Psoas muscle (tissue), 8 donors: Measurements from ENCODE around the gene NUP54. TPM values are rescaled to one million over a fixed set of nuclear protein-coding genes. Genes with fewer than 3 reads are reported as not detected.
A peak's percentile ranks its signal among the peaks of the same experiment; 100 is the strongest.

Source experiments
- ATAC-seq, 4 donors: fragments of 200-7000 bp; cut with Tn5 transposase; one replicate each; pipeline ENCODE4 v1.9.1; 2020; ENCODE audit warnings: moderate library complexity in 3 of 4, mild to moderate bottlenecking in 2 of 4
- DNase-seq, 2 donors: peaks; one replicate each; pipeline ENCODE4 v3.0.0-alpha.2; 2020
- H3K27ac ChIP-seq: fragments of 200-600 bp; one replicate; pipeline ENCODE4 v1.8.0; 2022
- H3K27me3 ChIP-seq, 3 donors: fragments of 200-600 bp in 1 of 3; one replicate each; pipeline versions ENCODE4 v1.6.1 to v1.8.0; 2013 to 2022; ENCODE audit warnings: low read length in 2 of 3, mild to moderate bottlenecking in 2 of 3, moderate library complexity in 1 of 3; ENCODE audit not compliant: insufficient read depth in 3 of 3
- H3K36me3 ChIP-seq, 2 donors: fragments of 200-600 bp in 1 of 2; one replicate each; pipeline versions ENCODE4 v1.6.1 to v1.8.0; 2013 to 2022; ENCODE audit warnings: low read depth in 1 of 2, mild to moderate bottlenecking in 1 of 2, moderate library complexity in 1 of 2; ENCODE audit not compliant: insufficient read depth in 1 of 2
- H3K4me1 ChIP-seq: fragments of 200-600 bp; one replicate; pipeline ENCODE4 v1.8.0; 2022
- H3K4me3 ChIP-seq: fragments of 200-600 bp; one replicate; pipeline ENCODE4 v1.8.0; 2022; ENCODE audit warnings: mild to moderate bottlenecking
- H3K9me3 ChIP-seq: fragments of 200-600 bp; one replicate; pipeline ENCODE4 v1.8.0; 2022
- CTCF ChIP-seq: fragments of 200-600 bp; IDR thresholded peaks from one replicate; pipeline ENCODE4 v1.8.0; 2022; ENCODE audit warnings: antibody characterized with exemption
- WGBS, 3 donors: extraction: QIAGEN DNeasy Blood & Tissue Kit; methylation state at CpG; one replicate each; pipeline versions ENCODE4 v1.1.6 to v1.1.7; 2013; 5-methylcytosine and 5-hydroxymethylcytosine counted together
- intact Hi-C, 2 donors: fragments of 100-400 bp; cut with DNase I; formaldehyde crosslinking; loops; one replicate each; pipeline versions ENCODE4 v1.11.0 to v1.14.2; 2022
- polyA plus RNA-seq, 3 donors: library from polyadenylated mRNA; stranded (reverse); fragments of 200-250 nt; gene quantifications; one replicate each; pipeline ENCODE4 v1.2.3, GENCODE V29; 2013
- total RNA-seq, 4 donors: library from RNA; stranded (reverse); fragmentation: NEBNext Ultra II Directional in 2 of 4; extraction: Animal tissue kit (Norgen Biotek cat#: 25700) in 2 of 4; gene quantifications; one replicate each; pipeline versions ENCODE4 v1.2.1 to v1.2.4, GENCODE V29; 2021 to 2023
- donor health status: healthy with polysubstance abuse.
- donor health status: DM: no; HTN: no; CAD: no; lungs with moderate emphysema.
- donor health status: Bipolar disorder and iron deficiency.
- donor health status: healthy.
- donor health status: DM: yes; HTN: yes; CAD: no.
- donor health status: DM: no; HTN: no; CAD: no.
- donor health status: DM: no; HTN: no; CAD: no.
- donor health status: DM: yes; HTN: yes; CAD: no.

NUP54 gene
- total and polyA plus RNA-seq, 7 donors: 14.1 to 26.0 (median 19.5) TPM

- Histone ChIP-seq H3K4me1 (peaks cover 24% of the 10 kb centered on the region), H3K27me3 (no peaks in the 10 kb centered on the region), H3K9me3 (no peaks in the 10 kb centered on the region), H3K27ac (no peak overlapping the region), H3K4me3 (no peak overlapping the region), H3K36me3 (peaks cover 2 to 50% of the 10 kb centered on the region in 2 donors)
- DNase-seq: no peak
- TF ChIP-seq CTCF: no peak
- intact Hi-C loops: no loop called here
- no peak for ATAC-seq
These were observed 3.7 kb downstream of the NUP54 start for GRCh38 chr4:76144546-76144945.

GRCh38 chr4:76141241-76141640 is 7.0 kb downstream of the NUP54 start:
- DNase-seq: no peak
- ATAC-seq: no peak
- Histone ChIP-seq H3K27ac (no peak overlapping the region), H3K27me3 (no peaks in the 10 kb centered on the region), H3K4me3 (no peak overlapping the region), H3K4me1 (peaks cover 10% of the 10 kb centered on the region), H3K36me3 (peaks cover 5 to 84% of the 10 kb centered on the region in 2 donors), H3K9me3 (no peaks in the 10 kb centered on the region)
- WGBS, 3 donors: 93 to 95% (median 95%) methylated on average over 3 of the region's 3 CpGs
- intact Hi-C loops: no loop called here
- TF ChIP-seq CTCF: no peak

- DNase-seq: no peak
- ATAC-seq: no peak
- Histone ChIP-seq H3K4me3 (no peak overlapping the region), H3K9me3 (no peaks in the 10 kb centered on the region), H3K27me3 (no peaks in the 10 kb centered on the region), H3K27ac (no peak overlapping the region), H3K4me1 (no peaks in the 10 kb centered on the region), H3K36me3 (peaks cover 0 to 65% of the 10 kb centered on the region in 2 donors)
- intact Hi-C loops: no loop called here
- WGBS, 3 donors: 93 to 97% (median 93%) methylated on average over 3 of the region's 3 CpGs
- TF ChIP-seq CTCF: no peak
These were observed 20.4 kb downstream of the NUP54 start for GRCh38 chr4:76127754-76128153.

- Histone ChIP-seq H3K4me3 (no peak overlapping the region), H3K9me3 (no peaks in the 10 kb centered on the region), H3K27me3 (no peaks in the 10 kb centered on the region), H3K4me1 (no peaks in the 10 kb centered on the region), H3K36me3 (peaks cover 0 to 67% of the 10 kb centered on the region in 2 donors), H3K27ac (no peak overlapping the region)
- intact Hi-C loops: no loop called here
- DNase-seq (no peak), ATAC-seq (no peak)
- no peak for TF ChIP-seq CTCF
These were observed 22.4 kb downstream of the NUP54 start for GRCh38 chr4:76125816-76126215.

GRCh38 chr4:76120199-76120598 is 28.0 kb downstream of the NUP54 start:
- H3K27ac ChIP-seq: no peak overlapping the region
- DNase-seq: no peak
- H3K4me1 ChIP-seq: no peaks in the 10 kb centered on the region
- H3K9me3 ChIP-seq: no peaks in the 10 kb centered on the region
- WGBS, 3 donors: 44 to 58% (median 49%) methylated on average over 4 of the region's 4 CpGs
- TF ChIP-seq CTCF: no peak
- peaks cover 0 to 88% of the 10 kb centered on the region in 2 donors for H3K36me3 ChIP-seq
- H3K27me3 ChIP-seq: no peaks in the 10 kb centered on the region
- no peak overlapping the region for H3K4me3 ChIP-seq
- intact Hi-C loops: no loop called here
- ATAC-seq: peak in 1 of 4 donors; percentile 23
